Heart left ventricle (tissue), 16 donors: ENCODE results near the gene NRARP. TPM values are rescaled to one million over a fixed set of nuclear protein-coding genes. Genes with fewer than 3 reads are reported as not detected.
A peak's percentile ranks its signal among the peaks of the same experiment; 100 is the strongest.

Experiments used
- ATAC-seq, 4 donors: fragments of 200-7000 bp; cut with Tn5 transposase; one replicate each; pipeline ENCODE4 v1.9.1; 2020 to 2022; ENCODE audit warnings: moderate library complexity in 4 of 4, mild to moderate bottlenecking in 3 of 4, moderate number of reproducible peaks in 1 of 4
- DNase-seq, 5 donors: peaks; one replicate each; pipeline ENCODE4 v3.0.0-alpha.2; 2020
- H3K27ac ChIP-seq, 12 donors: fragments of 200-600 bp; sonication (generic) in 4 of 12; one replicate each; pipeline versions ENCODE4 v1.5.0 to v1.8.0; 2016 to 2022; ENCODE audit warnings: mild to moderate bottlenecking in 2 of 12
- H3K27me3 ChIP-seq, 9 donors: fragments of 200-600 bp; sonication (generic) in 2 of 9; one replicate each; pipeline versions ENCODE4 v1.5.1 to v1.8.0; 2016 to 2022; ENCODE audit warnings: mild to moderate bottlenecking in 3 of 9
- H3K36me3 ChIP-seq, 9 donors: fragments of 200-600 bp; sonication (generic) in 2 of 9; one replicate each; pipeline versions ENCODE4 v1.5.0 to v1.8.0; 2018 to 2022; ENCODE audit warnings: mild to moderate bottlenecking in 2 of 9
- H3K4me1 ChIP-seq, 12 donors: fragments of 200-600 bp; sonication (generic) in 4 of 12; one replicate each; pipeline versions ENCODE4 v1.5.0 to v1.8.0; 2016 to 2022; ENCODE audit warnings: mild to moderate bottlenecking in 3 of 12
- H3K4me3 ChIP-seq, 12 donors: fragments of 200-600 bp; sonication (generic) in 4 of 12; one replicate each; pipeline versions ENCODE4 v1.5.0 to v1.8.0; 2017 to 2022; ENCODE audit warnings: mild to moderate bottlenecking in 9 of 12, moderate library complexity in 4 of 12
- H3K9me3 ChIP-seq, 12 donors: fragments of 200-600 bp; sonication (generic) in 4 of 12; one replicate each; pipeline versions ENCODE4 v1.5.0 to v1.8.0; 2016 to 2022; ENCODE audit warnings: mild to moderate bottlenecking in 1 of 12
- CTCF ChIP-seq, 12 donors: fragments of 200-600 bp; sonication (generic) in 4 of 12; IDR thresholded peaks; one replicate each; pipeline versions ENCODE4 v1.5.0 to v1.8.0; 2018 to 2022; ENCODE audit warnings: antibody characterized with exemption in 12 of 12, mild to moderate bottlenecking in 5 of 12
- POLR2A ChIP-seq, 2 donors: fragments of 450-650 bp; IDR thresholded peaks; one replicate each; pipeline ENCODE4 v1.6.1; 2017; ENCODE audit warnings: antibody characterized with exemption in 2 of 2, mild to moderate bottlenecking in 2 of 2, moderate library complexity in 2 of 2
- WGBS, 4 donors: extraction: QIAGEN DNeasy Blood & Tissue Kit in 2 of 4; methylation state at CpG; one replicate each; pipeline versions ENCODE4 v1.1.5 to v1.1.7; 2013 to 2018; 5-methylcytosine and 5-hydroxymethylcytosine counted together
- intact Hi-C, 10 donors: fragments of 100-400 bp; cut with DNase I; formaldehyde crosslinking; loops; one replicate each; pipeline versions ENCODE4 v1.11.1 to v1.14.2; 2022
- polyA plus RNA-seq, 2 donors: library from polyadenylated mRNA; stranded (reverse); fragments of 200-250 nt; gene quantifications; one replicate each; pipeline ENCODE4 v1.2.3, GENCODE V29; 2013
- total RNA-seq, 9 donors: library from RNA; depleted of rRNA in 2 of 9; stranded (reverse); fragments of >200 nt in 2 of 9; fragmentation: NEBNext Ultra II Directional in 3 of 9; extraction: Animal tissue kit (Norgen Biotek cat#: 25700) in 3 of 9; gene quantifications; one replicate each; pipeline versions ENCODE4 v1.1.0 to v1.2.4, GENCODE V29; 2016 to 2023
- donor health status: ischemic (EF 13 %, LVEDD 7.1; RV severe dilation, severe dysfunction).
- donor health status: healthy with polysubstance abuse.
- donor health status: DM: no; HTN: yes; CAD: no.
- donor health status: DM: no; HTN: no; CAD: no.
- donor health status: ischemic (EF 25% LVEDD 6.9; RV normal size, moderate dysfunction).
- donor health status: ischemic (EF 25% LVEDD 5.7; RV mildly dilated, moderate dysfunction).
- donor health status: healthy.
- donor health status: DM: yes; HTN: yes; CAD: no.
- donor health status: ischemic (EF 35%, LVEDD 5.7; RV mildly dilated, moderate dysfunction).
- donor health status: nonischemic (EF 11% LVEDD 7.7; RV severe dilation, severe dysfunction).
- donor health status: DM: yes; HTN: yes; CAD: no.
- donor health status: PGD.
- donor health status: ischemic (EF 29% LVEDD 5.4; RV normal size, mild dysfunction).
- donor health status: nonischemic (EF 23%, LVEDD 6.1; RV moderate dilation, normal function).

The NRARP gene
- total and polyA plus RNA-seq, 11 donors: 1.6 to 15.8 (median 9.3) TPM

- TF ChIP-seq CTCF (IDR thresholded peaks at IDR 0.05) (no peak), POLR2A (IDR thresholded peaks at IDR 0.05) (no peak)
- Histone ChIP-seq H3K27ac (peak overlapping the region; percentile 48 to 97 (median 75)), H3K9me3 (no peaks in the 10 kb centered on the region), H3K27me3 (peaks cover 0 to 21% (median 6%) of the 10 kb centered on the region in 9 donors), H3K4me1 (peaks cover 3 to 83% (median 45%) of the 10 kb centered on the region in 12 donors), H3K36me3 (no peaks in the 10 kb centered on the region), H3K4me3 (peak overlapping the region in 4 of 12 donors; percentile 5 to 21 (median 18))
- ATAC-seq (no peak), DNase-seq (peak in 1 of 5 donors; percentile 59)
- intact Hi-C loops: loop anchor here in 2 of 10 donors (2.0 to 5.0 kb wide), 2 partner anchors 16 to 74 kb away; partner anchors contain the start of gene NRARP (in 1 of the 2)
- 59 to 70% (median 65%) methylated on average over 13 to 18 of the region's 18 CpGs for WGBS, 4 donors
Measured at GRCh38 chr9:137318602-137319001, 16.5 kb upstream of the NRARP start.

DNA sequence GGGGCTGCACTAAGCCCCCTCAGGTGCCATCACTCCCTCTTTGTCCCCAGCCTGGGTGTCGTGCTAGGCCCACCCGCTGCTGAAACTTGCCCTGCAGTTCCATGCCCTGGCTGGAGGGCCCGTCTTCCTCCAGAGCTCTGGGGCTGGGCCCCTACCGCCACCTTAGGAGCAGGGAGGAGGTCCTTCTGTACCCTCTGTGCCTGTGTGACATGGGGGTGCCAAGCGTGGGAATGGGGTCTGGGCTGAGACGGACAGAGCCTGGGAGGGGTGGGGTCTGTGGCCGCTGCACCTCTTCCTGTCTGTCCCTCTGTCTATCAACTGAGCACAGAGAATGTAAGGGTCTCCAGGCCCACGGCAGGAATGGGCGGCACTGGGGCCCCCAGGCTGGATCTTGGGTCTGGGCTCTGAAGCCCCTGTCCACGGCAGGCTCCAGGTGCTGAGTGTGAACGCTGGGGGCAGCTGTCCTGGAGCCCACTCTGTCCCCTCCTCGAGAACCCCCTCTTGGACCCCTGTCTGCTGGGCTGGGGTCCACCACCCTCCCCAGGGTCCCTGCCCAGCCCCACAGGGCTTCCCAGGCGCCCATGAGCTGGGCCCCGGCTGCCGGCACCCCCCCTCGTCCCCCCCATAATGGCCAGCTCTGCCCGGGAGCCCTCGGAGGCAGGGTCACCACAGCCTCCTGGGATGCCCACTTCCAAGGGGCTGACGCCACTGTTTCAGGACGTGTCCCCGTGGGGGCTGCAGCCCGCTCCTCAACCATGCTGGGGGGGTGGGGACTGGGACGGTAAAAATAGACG lies 15.8 kb upstream of the NRARP start:
- 56 to 73% (median 70%) methylated on average over 14 to 24 of the region's 24 CpGs for WGBS, 4 donors
- Histone ChIP-seq H3K27ac (peak overlapping the region; percentile 9 to 97 (median 75)), H3K9me3 (no peaks in the 10 kb centered on the region), H3K27me3 (peaks cover 0 to 21% (median 6%) of the 10 kb centered on the region in 9 donors), H3K4me3 (peak overlapping the region in 1 of 12 donors; percentile 16), H3K36me3 (no peaks in the 10 kb centered on the region), H3K4me1 (peaks cover 3 to 83% (median 45%) of the 10 kb centered on the region in 12 donors)
- DNase-seq (peak; percentile 37 to 65 (median 48)), ATAC-seq (peak in 1 of 4 donors; percentile 16)
- no peak for TF ChIP-seq POLR2A (IDR thresholded peaks at IDR 0.05)
- no peak for TF ChIP-seq CTCF (IDR thresholded peaks at IDR 0.05)
- intact Hi-C loops: loop anchor here in 2 of 10 donors (2.0 to 5.0 kb wide), 2 partner anchors 15 to 74 kb away; partner anchors contain the start of gene NRARP (in 1 of the 2)

GRCh38 chr9:137317021-137317717 lies 15.1 kb upstream of the NRARP start:
- Histone ChIP-seq H3K27me3 (peaks cover 0 to 21% (median 6%) of the 10 kb centered on the region in 9 donors), H3K27ac (peak overlapping the region; percentile 9 to 97 (median 75)), H3K9me3 (no peaks in the 10 kb centered on the region), H3K4me3 (no peak overlapping the region), H3K36me3 (no peaks in the 10 kb centered on the region), H3K4me1 (peaks cover 3 to 83% (median 45%) of the 10 kb centered on the region in 12 donors)
- intact Hi-C loops: loop anchor here in 1 of 10 donors (5.0 kb wide), 1 partner anchor 75 kb away; no protein-coding TSS in a partner anchor
- ATAC-seq (no peak), DNase-seq (peak in 1 of 5 donors; percentile 16)
- no peak for TF ChIP-seq POLR2A (IDR thresholded peaks at IDR 0.05)
- no peak for TF ChIP-seq CTCF (IDR thresholded peaks at IDR 0.05)
- 92 to 95% (median 93%) methylated on average over 7 to 19 of the region's 19 CpGs for WGBS, 4 donors
